OCI-LY1 (cell line): ENCODE data around the gene ZNF585A.
"Not testable (repeated sequence)": the region's sequence is repeated elsewhere in the genome, so short reads cannot be mapped to it uniquely, and the experiment has no call there.

Experiments
- H2AFZ ChIP-seq: fragments of 200-600 bp; sonication (generic), shearing (Covaris generic); 2 replicates; pipeline ENCODE4 v1.6.0; 2014; ENCODE audit warnings: antibody characterized with exemption, mild to moderate bottlenecking, low read length
- H3F3A ChIP-seq: fragments of 200-600 bp; sonication (generic), shearing (Covaris generic); 2 replicates; pipeline ENCODE4 v1.6.0; 2014; ENCODE audit warnings: mild to moderate bottlenecking, antibody characterized with exemption, low read length, moderate library complexity; ENCODE audit not compliant: insufficient read depth
- H3K27ac ChIP-seq: fragments of 200-600 bp; sonication (generic); 2 replicates; pipeline ENCODE4 v1.5.1; 2014; ENCODE audit warnings: low read length, mixed run types, mild to moderate bottlenecking, low read depth; ENCODE audit not compliant: poor library complexity, severe bottlenecking
- H3K27me3 ChIP-seq: fragments of 200-600 bp; sonication (generic); 2 replicates; pipeline ENCODE4 v1.6.0; 2014; ENCODE audit warnings: antibody characterized with exemption, mild to moderate bottlenecking, low read length, moderate library complexity; ENCODE audit not compliant: insufficient read depth
- H3K36me3 ChIP-seq: fragments of 200-600 bp; sonication (generic); 2 replicates; pipeline ENCODE4 v1.6.1; 2014; ENCODE audit warnings: mild to moderate bottlenecking, antibody characterized with exemption, low read length, moderate library complexity, mixed read lengths; ENCODE audit not compliant: insufficient read depth
- H3K4me1 ChIP-seq: fragments of 200-600 bp; sonication (generic); 2 replicates; pipeline ENCODE4 v1.5.1; 2014; ENCODE audit warnings: mild to moderate bottlenecking, low read length, moderate library complexity; ENCODE audit not compliant: insufficient read depth, severe bottlenecking
- H3K4me2 ChIP-seq: fragments of 200-600 bp; sonication (generic), shearing (Covaris generic); 2 replicates; pipeline ENCODE4 v1.6.1; 2014; ENCODE audit warnings: low read length
- H3K4me3 ChIP-seq: fragments of 200-600 bp; sonication (generic); 2 replicates; pipeline ENCODE4 v1.5.1; 2014; ENCODE audit warnings: low read length, low read depth, mild to moderate bottlenecking, mixed read lengths; ENCODE audit not compliant: poor library complexity, severe bottlenecking
- H3K79me2 ChIP-seq: fragments of 200-600 bp; shearing (Covaris generic); 2 replicates; pipeline ENCODE4 v1.6.1; 2016; ENCODE audit warnings: mixed run types, low read length, mixed read lengths; ENCODE audit not compliant: insufficient read depth
- H3K9ac ChIP-seq: fragments of 200-600 bp; sonication (generic), shearing (Covaris generic); 2 replicates; pipeline ENCODE4 v1.6.1; 2014; ENCODE audit warnings: mild to moderate bottlenecking, low read length, mixed read lengths
- H3K9me2 ChIP-seq: fragments of 200-600 bp; sonication (generic), shearing (Covaris generic); 2 replicates; pipeline ENCODE4 v1.6.1; 2014; ENCODE audit warnings: low read depth, mild to moderate bottlenecking, low read length, mixed read lengths
- H3K9me3 ChIP-seq: fragments of 200-600 bp; shearing (Covaris generic); 2 replicates; pipeline ENCODE4 v1.6.1; 2014; ENCODE audit warnings: low read length, mixed read lengths
- H4K20me1 ChIP-seq: fragments of 200-600 bp; sonication (generic), shearing (Covaris generic); 2 replicates; pipeline ENCODE4 v1.6.0; 2016; ENCODE audit warnings: mild to moderate bottlenecking, low read length; ENCODE audit not compliant: insufficient read depth
- EZH2 ChIP-seq: fragments of 200-600 bp; sonication (generic), shearing (Covaris generic); IDR thresholded peaks from 2 replicates; pipeline ENCODE4 v1.8.0; 2017; ENCODE audit warnings: borderline replicate concordance, mixed run types, mild to moderate bottlenecking, antibody characterized with exemption, low read length, moderate library complexity, mixed read lengths
- TF ChIP-seq, protein P1 (sequence below): fragments of 200-600 bp; sonication (generic), shearing (Covaris generic); IDR thresholded peaks from 2 replicates; pipeline ENCODE4 v1.5.1; 2017; ENCODE audit warnings: mild to moderate bottlenecking, antibody characterized with exemption, low read length, moderate library complexity, mixed read lengths

The ZNF585A gene

GRCh38 chr19:37197768-37198167 is 25.3 kb upstream of the ZNF585A start:
- no peaks in the 10 kb centered on the region for H3K79me2 ChIP-seq
- peaks cover 51% of the 10 kb centered on the region for H3K36me3 ChIP-seq
- H3K4me2 ChIP-seq: no peak overlapping the region
- no peaks in the 10 kb centered on the region for H4K20me1 ChIP-seq
- no peaks in the 10 kb centered on the region for H3K27me3 ChIP-seq
- H3F3A ChIP-seq: no peaks in the 10 kb centered on the region
- H3K4me3 ChIP-seq: no peak overlapping the region
- H3K4me1 ChIP-seq: no peaks in the 10 kb centered on the region
- H3K27ac ChIP-seq: no peak overlapping the region
- TF ChIP-seq, protein P1, sequence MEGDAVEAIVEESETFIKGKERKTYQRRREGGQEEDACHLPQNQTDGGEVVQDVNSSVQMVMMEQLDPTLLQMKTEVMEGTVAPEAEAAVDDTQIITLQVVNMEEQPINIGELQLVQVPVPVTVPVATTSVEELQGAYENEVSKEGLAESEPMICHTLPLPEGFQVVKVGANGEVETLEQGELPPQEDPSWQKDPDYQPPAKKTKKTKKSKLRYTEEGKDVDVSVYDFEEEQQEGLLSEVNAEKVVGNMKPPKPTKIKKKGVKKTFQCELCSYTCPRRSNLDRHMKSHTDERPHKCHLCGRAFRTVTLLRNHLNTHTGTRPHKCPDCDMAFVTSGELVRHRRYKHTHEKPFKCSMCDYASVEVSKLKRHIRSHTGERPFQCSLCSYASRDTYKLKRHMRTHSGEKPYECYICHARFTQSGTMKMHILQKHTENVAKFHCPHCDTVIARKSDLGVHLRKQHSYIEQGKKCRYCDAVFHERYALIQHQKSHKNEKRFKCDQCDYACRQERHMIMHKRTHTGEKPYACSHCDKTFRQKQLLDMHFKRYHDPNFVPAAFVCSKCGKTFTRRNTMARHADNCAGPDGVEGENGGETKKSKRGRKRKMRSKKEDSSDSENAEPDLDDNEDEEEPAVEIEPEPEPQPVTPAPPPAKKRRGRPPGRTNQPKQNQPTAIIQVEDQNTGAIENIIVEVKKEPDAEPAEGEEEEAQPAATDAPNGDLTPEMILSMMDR: no peak
- no peak for TF ChIP-seq EZH2
- H2AFZ ChIP-seq: no peak overlapping the region
- no peaks in the 10 kb centered on the region for H3K9me2 ChIP-seq
- peaks cover 5% of the 10 kb centered on the region; the same call in 1 of the 2 replicates for H3K9me3 ChIP-seq
- no peak overlapping the region for H3K9ac ChIP-seq

DNA sequence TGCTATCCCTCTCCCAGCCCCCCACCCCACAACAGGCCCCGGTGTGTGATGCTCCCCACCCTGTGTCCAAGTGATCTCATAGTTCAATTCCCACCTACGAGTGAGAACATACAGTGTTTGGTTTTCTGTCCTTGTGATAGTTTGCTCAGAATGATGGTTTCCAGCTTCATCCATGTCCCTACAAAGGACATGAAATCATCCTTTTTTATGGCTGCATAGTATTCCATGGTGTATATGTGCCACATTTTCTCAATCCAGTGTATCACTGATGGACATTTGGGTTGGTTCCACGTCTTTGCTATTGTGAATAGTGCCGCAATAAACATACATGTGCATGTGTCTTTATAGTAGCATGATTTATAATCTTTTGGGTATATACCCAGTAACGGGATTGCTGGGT is 24.6 kb upstream of the ZNF585A start:
- not testable (repeated sequence) for H3K79me2 ChIP-seq, H3K9me2 ChIP-seq, H3K4me2 ChIP-seq, H3K4me3 ChIP-seq, H3K9ac ChIP-seq, H3F3A ChIP-seq, H4K20me1 ChIP-seq, H3K27me3 ChIP-seq, H3K9me3 ChIP-seq, H2AFZ ChIP-seq, H3K4me1 ChIP-seq, H3K27ac ChIP-seq
- H3K36me3 ChIP-seq: peaks cover 47% of the 10 kb centered on the region

- not testable (repeated sequence) for H3K9me2 ChIP-seq, H3K4me3 ChIP-seq, H3K4me1 ChIP-seq, H3K4me2 ChIP-seq, H3K9ac ChIP-seq, H3F3A ChIP-seq, H2AFZ ChIP-seq, H3K27me3 ChIP-seq, H4K20me1 ChIP-seq, H3K79me2 ChIP-seq, H3K9me3 ChIP-seq, H3K27ac ChIP-seq
- peaks cover 46% of the 10 kb centered on the region for H3K36me3 ChIP-seq
These were observed 22.8 kb upstream of the ZNF585A start for GRCh38 chr19:37195248-37195647.

GRCh38 chr19:37186071-37186470 is 13.6 kb upstream of the ZNF585A start:
- H3K9ac ChIP-seq, H3K27ac ChIP-seq, H3F3A ChIP-seq, H3K4me1 ChIP-seq, H3K79me2 ChIP-seq, H3K9me2 ChIP-seq, H4K20me1 ChIP-seq, H2AFZ ChIP-seq, H3K27me3 ChIP-seq, H3K4me3 ChIP-seq, H3K4me2 ChIP-seq: not testable (repeated sequence)
- Histone ChIP-seq H3K9me3 (peaks cover 38% of the 10 kb centered on the region), H3K36me3 (peaks cover 43% of the 10 kb centered on the region)

GRCh38 chr19:37165635-37166034 is 6.9 kb downstream of the ZNF585A start:
- Histone ChIP-seq H3K36me3 (peaks cover 74% of the 10 kb centered on the region), H3K9ac (no peak overlapping the region), H3K4me3 (no peak overlapping the region), H3F3A (0 out of 2 replicates have a peak, but pooled peaks cover 2% of the 10 kb centered on the region), H3K4me1 (no peaks in the 10 kb centered on the region), H3K79me2 (no peaks in the 10 kb centered on the region), H3K27me3 (no peaks in the 10 kb centered on the region), H3K4me2 (no peak overlapping the region), H2AFZ (no peak overlapping the region), H3K9me2 (no peaks in the 10 kb centered on the region), H3K9me3 (peaks cover 15% of the 10 kb centered on the region; the same call in 1 of the 2 replicates), H3K27ac (no peak overlapping the region), H4K20me1 (no peaks in the 10 kb centered on the region)
- TF ChIP-seq, protein P1: no peak
- TF ChIP-seq EZH2: no peak
